Prostate gland (tissue), 2 donors: ENCODE results near the gene SLC4A1.

Source experiments
- POLR2AphosphoS5 ChIP-seq: sonication (generic); formaldehyde crosslinking; IDR thresholded peaks from one replicate; pipeline ENCODE4 v1.6.1; 2017; ENCODE audit warnings: antibody characterized with exemption
- TF ChIP-seq, protein P1 (sequence below), 4 experiments: fragments of 200-600 bp in 2 of 4; fragments of 450-650 bp in 2 of 4; sonication (generic) in 2 of 4; IDR thresholded peaks; 1 replicate in 3 of 4; 2 replicates in 1 of 4; pipeline ENCODE4 v1.5.1; 2016 to 2019; ENCODE audit warnings: antibody characterized with exemption in 4 of 4, mild to moderate bottlenecking in 2 of 4, moderate library complexity in 2 of 4

GRCh38 chr17:44267818-44268490 is at the start of gene SLC4A1:
- TF ChIP-seq, protein P1, sequence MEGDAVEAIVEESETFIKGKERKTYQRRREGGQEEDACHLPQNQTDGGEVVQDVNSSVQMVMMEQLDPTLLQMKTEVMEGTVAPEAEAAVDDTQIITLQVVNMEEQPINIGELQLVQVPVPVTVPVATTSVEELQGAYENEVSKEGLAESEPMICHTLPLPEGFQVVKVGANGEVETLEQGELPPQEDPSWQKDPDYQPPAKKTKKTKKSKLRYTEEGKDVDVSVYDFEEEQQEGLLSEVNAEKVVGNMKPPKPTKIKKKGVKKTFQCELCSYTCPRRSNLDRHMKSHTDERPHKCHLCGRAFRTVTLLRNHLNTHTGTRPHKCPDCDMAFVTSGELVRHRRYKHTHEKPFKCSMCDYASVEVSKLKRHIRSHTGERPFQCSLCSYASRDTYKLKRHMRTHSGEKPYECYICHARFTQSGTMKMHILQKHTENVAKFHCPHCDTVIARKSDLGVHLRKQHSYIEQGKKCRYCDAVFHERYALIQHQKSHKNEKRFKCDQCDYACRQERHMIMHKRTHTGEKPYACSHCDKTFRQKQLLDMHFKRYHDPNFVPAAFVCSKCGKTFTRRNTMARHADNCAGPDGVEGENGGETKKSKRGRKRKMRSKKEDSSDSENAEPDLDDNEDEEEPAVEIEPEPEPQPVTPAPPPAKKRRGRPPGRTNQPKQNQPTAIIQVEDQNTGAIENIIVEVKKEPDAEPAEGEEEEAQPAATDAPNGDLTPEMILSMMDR (IDR thresholded peaks at IDR 0.05) = no peak
- TF ChIP-seq POLR2AphosphoS5 = no peak
